VCaP (cell line): Measurements from ENCODE around the gene DUSP15.
A peak's percentile ranks its signal among the peaks of the same experiment; 100 is the strongest.

Source experiments
- H3K27ac ChIP-seq: fragments of 450-650 bp; 2 replicates; pipeline ENCODE4 v1.5.1; 2017
- CTCF ChIP-seq: fragments of 450-650 bp; conservative IDR thresholded peaks from 2 replicates; pipeline ENCODE4 v1.5.1; 2017; ENCODE audit warnings: mild to moderate bottlenecking, moderate library complexity

Gene DUSP15

DNA sequence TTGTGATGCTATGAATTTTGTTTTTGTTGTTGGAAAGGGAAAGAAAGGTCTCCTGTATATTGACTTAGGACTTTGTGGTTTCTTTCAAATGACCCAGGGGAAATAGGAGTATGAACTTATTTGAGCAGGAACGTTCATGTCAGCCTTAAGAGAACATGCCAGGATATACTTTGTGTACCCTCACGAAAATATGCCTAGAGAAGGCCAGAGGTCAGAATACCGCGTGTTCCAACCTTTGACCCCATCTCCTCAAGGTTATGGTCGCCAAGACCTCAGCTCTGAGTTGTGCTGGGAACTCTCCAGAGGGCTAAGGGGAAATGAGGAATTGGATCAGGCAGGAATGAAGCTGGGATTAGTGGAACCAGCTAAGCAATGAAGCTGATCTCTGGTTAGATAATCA is 11.6 kb upstream of the DUSP15 start:
- H3K27ac ChIP-seq = no peak overlapping the region
- TF ChIP-seq CTCF = no peak

GRCh38 chr20:31879143-31879987 is 9.0 kb upstream of the DUSP15 start:
- peak overlapping the region; percentile 44; the same call in 1 of the 2 replicates for H3K27ac ChIP-seq
- no peak for TF ChIP-seq CTCF

- H3K27ac ChIP-seq = no peak overlapping the region
- no peak for TF ChIP-seq CTCF
Observed at GRCh38 chr20:31877684-31878083, 7.4 kb upstream of the DUSP15 start.

GRCh38 chr20:31875671-31876070 is 5.3 kb upstream of the DUSP15 start:
- no peak for TF ChIP-seq CTCF
- no peak overlapping the region for H3K27ac ChIP-seq

DNA sequence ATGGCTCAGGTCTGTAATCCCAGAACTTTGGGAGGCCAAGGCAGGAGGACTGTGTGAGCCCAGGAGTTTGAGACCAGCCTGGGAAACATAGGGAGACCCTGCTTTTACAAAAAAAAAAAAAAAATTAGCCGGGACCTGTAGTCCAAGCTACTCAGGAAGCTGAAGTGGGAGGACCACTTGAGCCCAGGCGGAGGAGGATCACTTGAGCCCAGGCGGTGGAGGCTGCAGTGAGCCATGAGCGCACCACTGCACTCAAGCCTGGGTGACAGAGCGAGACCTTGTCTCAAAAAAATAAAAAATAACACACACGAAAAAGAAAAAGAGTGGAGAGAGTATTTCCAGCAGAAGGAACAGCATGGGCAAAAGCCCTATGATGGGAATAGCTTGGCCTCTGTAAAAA is 2.1 kb upstream of the DUSP15 start:
- H3K27ac ChIP-seq = no peak overlapping the region
- TF ChIP-seq CTCF = no peak

DNA sequence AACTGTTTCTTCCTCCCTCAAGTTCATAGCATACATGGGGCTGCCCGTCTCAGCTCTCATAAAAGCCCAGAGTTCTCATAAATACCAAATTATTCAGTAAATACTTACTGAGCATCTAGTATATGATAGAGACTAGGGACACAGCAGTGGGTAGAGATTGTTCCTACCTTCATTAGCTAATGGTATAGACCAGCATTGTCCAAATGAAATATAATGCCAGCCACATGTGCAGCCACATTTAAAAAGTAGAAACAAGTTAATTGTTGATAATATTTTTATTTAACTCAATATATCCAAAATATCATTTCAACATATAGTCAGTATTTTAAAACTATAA is 1.3 kb upstream of the DUSP15 start:
- H3K27ac ChIP-seq = no peak overlapping the region
- TF ChIP-seq CTCF = no peak

DNA sequence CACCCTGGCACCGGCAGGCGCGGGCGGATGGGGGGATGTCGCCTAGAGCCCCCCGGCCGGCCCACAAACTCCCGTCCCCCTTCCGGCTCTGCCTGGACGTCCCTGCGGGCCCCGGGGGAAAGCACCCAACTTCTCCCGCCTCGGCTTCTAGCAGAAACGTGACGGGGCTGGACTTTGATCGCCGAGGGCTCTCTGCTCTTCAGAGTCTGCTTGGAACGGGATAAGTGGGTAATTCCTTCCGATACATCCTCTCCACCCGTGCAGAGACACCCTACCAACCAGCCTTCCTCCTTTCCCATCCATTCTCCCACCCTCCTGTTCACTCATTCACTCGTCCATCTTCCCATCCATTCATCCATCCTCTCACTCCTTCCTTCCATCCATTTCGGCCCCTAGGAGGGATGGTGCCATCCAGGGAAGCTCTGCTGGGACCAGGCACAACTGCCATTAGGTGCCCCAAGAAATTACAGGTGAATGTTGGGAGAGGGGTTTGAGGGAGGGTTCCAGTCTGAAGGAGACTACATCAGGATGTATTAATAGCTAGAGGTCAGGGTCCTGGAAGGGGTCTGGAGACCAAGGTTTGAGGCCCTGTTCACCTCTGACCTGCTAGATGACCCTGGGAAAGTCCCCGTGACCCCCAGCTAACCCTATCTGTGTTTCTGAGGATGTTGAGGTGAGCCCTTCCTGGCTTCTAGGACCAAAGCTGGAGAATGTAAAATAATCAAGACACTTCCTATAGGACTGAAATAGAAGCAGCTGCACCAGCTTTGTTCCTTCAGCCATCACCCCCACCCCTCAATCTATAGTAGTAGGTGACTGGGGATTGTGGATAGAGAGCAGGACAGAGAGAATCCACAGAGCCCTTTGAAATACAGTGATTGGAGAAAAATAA is 645 bp upstream of the DUSP15 start:
- TF ChIP-seq CTCF = no peak
- H3K27ac ChIP-seq = peak overlapping the region; percentile 65; the same call in 1 of the 2 replicates
